H1 (cell line): ENCODE data around the gene ZCRB1. TPM values are rescaled to one million over a fixed set of nuclear protein-coding genes. Genes with fewer than 3 reads are reported as not detected.

Experiments
- CBX8 ChIP-seq: fragments of 300-800, 300-1000 bp; sonication (generic); IDR thresholded peaks from 2 replicates; pipeline ENCODE4 v1.7.1; 2016; ENCODE audit warnings: low read depth, low read length, borderline replicate concordance
- CHD7 ChIP-seq: fragments of 300-600 bp; sonication (generic); IDR thresholded peaks from 2 replicates; pipeline ENCODE4 v1.7.1; 2012; ENCODE audit warnings: low read length, moderate library complexity, mild to moderate bottlenecking, inconsistent platforms; ENCODE audit not compliant: insufficient replicate concordance
- CREB1 ChIP-seq: IDR thresholded peaks from 2 replicates; pipeline ENCODE4 v1.6.1; 2012; ENCODE audit warnings: inconsistent platforms
- EGR1 ChIP-seq: IDR thresholded peaks from 2 replicates; pipeline ENCODE4 v1.6.1; 2011; ENCODE audit warnings: low read depth, low read length, borderline replicate concordance
- KDM4A ChIP-seq: IDR thresholded peaks from one replicate; pipeline ENCODE4 v1.7.1; 2012; ENCODE audit warnings: low read depth, mild to moderate bottlenecking, moderate library complexity, low read length, inconsistent platforms; ENCODE audit not compliant: severe bottlenecking
- NANOG ChIP-seq: IDR thresholded peaks from 2 replicates; pipeline ENCODE4 v1.6.1; 2011; ENCODE audit warnings: low read length, low read depth, mild to moderate bottlenecking, inconsistent platforms; ENCODE audit not compliant: insufficient read depth, poor library complexity, severe bottlenecking
- POU5F1 ChIP-seq: IDR thresholded peaks from 2 replicates; pipeline ENCODE4 v1.6.1; 2011; ENCODE audit warnings: low read depth, mild to moderate bottlenecking, low read length, moderate library complexity
- RBBP5 ChIP-seq: IDR thresholded peaks from 2 replicates; pipeline ENCODE4 v1.7.1; 2012; ENCODE audit warnings: low read depth, mild to moderate bottlenecking, inconsistent platforms, low read length, moderate library complexity, borderline replicate concordance
- RFX5 ChIP-seq: IDR thresholded peaks from 2 replicates; pipeline ENCODE4 v1.6.1; 2011; ENCODE audit warnings: low read depth, low read length, improper control_type of control experiment, borderline replicate concordance
- SP1 ChIP-seq: IDR thresholded peaks from 2 replicates; pipeline ENCODE4 v1.6.1; 2011; ENCODE audit warnings: low read depth, low read length
- USF2 ChIP-seq: IDR thresholded peaks from 2 replicates; pipeline ENCODE4 v1.6.1; 2011; ENCODE audit warnings: low read length, improper control_type of control experiment
- polyA plus RNA-seq, 7 experiments: library from polyadenylated mRNA; depleted of rRNA in 3 of 7; stranded (reverse) in 5 of 7; unstranded in 2 of 7; fragments of >200 nt in 5 of 7; fragments of 200-250 nt in 2 of 7; gene quantifications; 1 replicate in 5 of 7; 2 replicates in 1 of 7; 4 replicates in 1 of 7; pipeline versions ENCODE4 v1.2.1 to v1.2.3, GENCODE V29; 2011 to 2013; ENCODE audit warnings: missing spikeins in 2 of 7, mixed read lengths in 2 of 7
- total RNA-seq: library from RNA; stranded (reverse); fragmentation: NEBNext Ultra II Directional; extraction: Animal tissue kit (Norgen Biotek cat#: 25700); gene quantifications from 2 replicates; pipeline ENCODE4 v1.2.1, GENCODE V29; 2021

ZCRB1 gene
- total and polyA plus RNA-seq, 2 of the 8 experiments (the other 6 are each of a cell fraction or from before 2014, with no cell fraction given), result 22.0 to 52.5 TPM

- TF ChIP-seq CHD7 (no peak), CBX8 (no peak), POU5F1 (no peak), RBBP5 (no peak), USF2 (no peak), EGR1 (no peak), RFX5 (no peak), NANOG (no peak), SP1 (no peak), KDM4A (no peak), CREB1 (no peak)
Measured at GRCh38 chr12:42306297-42306696, 19.6 kb downstream of the ZCRB1 start (continued).
